PFSK-1 (cell line): Measurements from ENCODE around the gene GALNTL6.

Experiments
- FOXP2 ChIP-seq: optimal IDR thresholded peaks from 2 replicates; pipeline ENCODE3; 2011; ENCODE audit warnings: borderline replicate concordance, control low read depth, inconsistent platforms; ENCODE audit not compliant: insufficient read depth; ENCODE audit errors: extremely low read length, extremely low read depth
- POLR2AphosphoS5 ChIP-seq: IDR thresholded peaks from 2 replicates; pipeline ENCODE4 v1.6.1; 2012; ENCODE audit warnings: low read depth, mild to moderate bottlenecking, control low read depth, low read length, moderate library complexity
- SIN3A ChIP-seq: IDR thresholded peaks from 2 replicates; pipeline ENCODE4 v1.6.1; 2012; ENCODE audit warnings: mild to moderate bottlenecking, low read length, moderate library complexity, borderline replicate concordance; ENCODE audit not compliant: insufficient read depth
- TAF1 ChIP-seq: IDR thresholded peaks from 2 replicates; pipeline ENCODE4 v1.6.1; 2012; ENCODE audit warnings: low read length, control low read depth, borderline replicate concordance; ENCODE audit not compliant: insufficient read depth
- TF ChIP-seq, protein P1 (sequence below), 2 experiments: IDR thresholded peaks; 2 replicates each; pipeline versions ENCODE4 v1.6.1 to v1.8.0; 2011 to 2012; ENCODE audit warnings: low read depth in 2 of 2, low read length in 2 of 2, control low read depth in 1 of 2, inconsistent platforms in 1 of 2, mild to moderate bottlenecking in 1 of 2, moderate library complexity in 1 of 2; ENCODE audit not compliant: insufficient read depth in 1 of 2

DNA sequence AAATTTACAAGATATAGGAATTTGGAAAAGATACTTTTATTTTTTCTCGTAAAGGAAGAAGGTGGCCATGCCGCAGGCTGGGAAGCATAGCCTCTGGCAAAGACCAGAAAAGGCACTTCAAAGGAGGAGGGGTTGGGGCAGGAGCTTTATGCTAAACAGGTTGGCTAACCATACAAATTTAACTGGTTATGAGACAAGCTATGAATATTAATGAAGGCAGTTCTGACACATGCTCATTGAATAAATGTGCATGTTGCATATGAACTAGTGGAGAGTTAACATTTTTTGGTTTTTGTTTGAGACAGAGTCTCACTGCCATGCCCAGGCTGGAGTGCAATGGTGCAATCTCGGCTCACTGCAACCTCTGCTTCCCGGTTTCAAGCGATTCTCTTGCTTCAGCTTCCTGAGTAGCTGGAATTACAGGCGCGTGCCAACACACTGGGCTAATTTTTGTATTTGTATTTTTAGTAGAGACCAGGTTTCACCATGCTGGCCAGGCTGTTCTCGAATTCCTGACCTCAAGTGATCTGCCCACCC is 36.5 kb downstream of the GALNTL6 start:
- TF ChIP-seq POLR2AphosphoS5 (no peak), FOXP2 (no peak), TAF1 (no peak), SIN3A (no peak)
- TF ChIP-seq, protein P1, sequence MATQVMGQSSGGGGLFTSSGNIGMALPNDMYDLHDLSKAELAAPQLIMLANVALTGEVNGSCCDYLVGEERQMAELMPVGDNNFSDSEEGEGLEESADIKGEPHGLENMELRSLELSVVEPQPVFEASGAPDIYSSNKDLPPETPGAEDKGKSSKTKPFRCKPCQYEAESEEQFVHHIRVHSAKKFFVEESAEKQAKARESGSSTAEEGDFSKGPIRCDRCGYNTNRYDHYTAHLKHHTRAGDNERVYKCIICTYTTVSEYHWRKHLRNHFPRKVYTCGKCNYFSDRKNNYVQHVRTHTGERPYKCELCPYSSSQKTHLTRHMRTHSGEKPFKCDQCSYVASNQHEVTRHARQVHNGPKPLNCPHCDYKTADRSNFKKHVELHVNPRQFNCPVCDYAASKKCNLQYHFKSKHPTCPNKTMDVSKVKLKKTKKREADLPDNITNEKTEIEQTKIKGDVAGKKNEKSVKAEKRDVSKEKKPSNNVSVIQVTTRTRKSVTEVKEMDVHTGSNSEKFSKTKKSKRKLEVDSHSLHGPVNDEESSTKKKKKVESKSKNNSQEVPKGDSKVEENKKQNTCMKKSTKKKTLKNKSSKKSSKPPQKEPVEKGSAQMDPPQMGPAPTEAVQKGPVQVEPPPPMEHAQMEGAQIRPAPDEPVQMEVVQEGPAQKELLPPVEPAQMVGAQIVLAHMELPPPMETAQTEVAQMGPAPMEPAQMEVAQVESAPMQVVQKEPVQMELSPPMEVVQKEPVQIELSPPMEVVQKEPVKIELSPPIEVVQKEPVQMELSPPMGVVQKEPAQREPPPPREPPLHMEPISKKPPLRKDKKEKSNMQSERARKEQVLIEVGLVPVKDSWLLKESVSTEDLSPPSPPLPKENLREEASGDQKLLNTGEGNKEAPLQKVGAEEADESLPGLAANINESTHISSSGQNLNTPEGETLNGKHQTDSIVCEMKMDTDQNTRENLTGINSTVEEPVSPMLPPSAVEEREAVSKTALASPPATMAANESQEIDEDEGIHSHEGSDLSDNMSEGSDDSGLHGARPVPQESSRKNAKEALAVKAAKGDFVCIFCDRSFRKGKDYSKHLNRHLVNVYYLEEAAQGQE (IDR thresholded peaks at IDR 0.05; ENCODE audit: insufficient read depth in 1 of 2, low read depth in 2 of 2, low read length in 2 of 2): no peak
